HepG2 (cell line): ENCODE results near the gene KIAA0930. TPM values are rescaled to one million over a fixed set of nuclear protein-coding genes. Genes with fewer than 3 reads are reported as not detected.

ENCODE experiments used
- CCAR2 ChIP-seq: fragments of 200-400 bp; formaldehyde crosslinking; optimal IDR thresholded peaks from 2 replicates; pipeline ENCODE3; 2018; ENCODE audit warnings: low read depth, mild to moderate bottlenecking, low read length, moderate library complexity
- CCDC6 ChIP-seq: sonication (generic); formaldehyde crosslinking; IDR thresholded peaks from 2 replicates; pipeline ENCODE4 v1.8.1; 2022; ENCODE audit warnings: mild to moderate bottlenecking, missing genetic modification reagents, moderate library complexity
- FIP1L1 ChIP-seq: fragments of 200-400 bp; formaldehyde crosslinking; IDR thresholded peaks from 2 replicates; pipeline ENCODE4 v1.6.1; 2018; ENCODE audit warnings: low read depth, mild to moderate bottlenecking, low read length, moderate library complexity, borderline replicate concordance; ENCODE audit not compliant: insufficient read depth
- HIVEP1 ChIP-seq: sonication (generic); formaldehyde crosslinking; IDR thresholded peaks from 2 replicates; pipeline ENCODE4 v1.4.0; 2020; ENCODE audit warnings: mild to moderate bottlenecking, missing genetic modification reagents
- JUNB ChIP-seq: sonication (generic); formaldehyde crosslinking; IDR thresholded peaks from 2 replicates; pipeline ENCODE4 v1.8.0; 2022; ENCODE audit warnings: missing genetic modification reagents, mild to moderate bottlenecking, borderline replicate concordance
- KLF12 ChIP-seq: sonication (generic); formaldehyde crosslinking; IDR thresholded peaks from 2 replicates; pipeline ENCODE4 v1.4.0; 2020; ENCODE audit warnings: missing genetic modification reagents, borderline replicate concordance
- MATR3 ChIP-seq: sonication (generic); formaldehyde crosslinking; IDR thresholded peaks from 2 replicates; pipeline ENCODE4 v1.4.0; 2020; ENCODE audit warnings: missing genetic modification reagents
- MBD4 ChIP-seq: IDR thresholded peaks from 2 replicates; pipeline ENCODE4 v1.6.1; 2012; ENCODE audit warnings: low read length, inconsistent platforms, borderline replicate concordance
- NFKBIZ ChIP-seq: IDR thresholded peaks from 2 replicates; pipeline ENCODE4 v1.6.1; 2018; ENCODE audit warnings: missing genetic modification reagents, missing compliant biosample characterization
- PITX1 ChIP-seq: sonication (generic); formaldehyde crosslinking; IDR thresholded peaks from 2 replicates; pipeline ENCODE4 v1.5.1; 2020; ENCODE audit warnings: mild to moderate bottlenecking, missing genetic modification reagents
- SAP130 ChIP-seq: IDR thresholded peaks from 2 replicates; pipeline ENCODE4 v1.6.1; 2016; ENCODE audit warnings: low read depth
- SIX4 ChIP-seq: sonication (generic); formaldehyde crosslinking; IDR thresholded peaks from 2 replicates; pipeline ENCODE4 v1.4.0; 2020; ENCODE audit warnings: missing genetic modification reagents
- SP1 ChIP-seq, 2 experiments: fragments of 450-650 bp in 1 of 2; sonication (generic) in 1 of 2; formaldehyde crosslinking in 1 of 2; IDR thresholded peaks; 2 replicates each; pipeline versions ENCODE4 v1.4.0 to v1.6.1; 2016 to 2020; ENCODE audit warnings: missing genetic modification reagents in 1 of 2
- ZBTB7B ChIP-seq: sonication (generic); formaldehyde crosslinking; IDR thresholded peaks from 2 replicates; pipeline ENCODE4 v1.4.0; 2020; ENCODE audit warnings: missing genetic modification reagents
- ZMYM3 ChIP-seq: sonication (generic); formaldehyde crosslinking; IDR thresholded peaks from 2 replicates; pipeline ENCODE4 v1.5.1; 2020; ENCODE audit warnings: mild to moderate bottlenecking, missing genetic modification reagents
- ZNF225 ChIP-seq: sonication (generic); formaldehyde crosslinking; IDR thresholded peaks from 2 replicates; pipeline ENCODE4 v1.4.0; 2020; ENCODE audit warnings: mild to moderate bottlenecking, missing genetic modification reagents
- ZNF577 ChIP-seq: sonication (generic); formaldehyde crosslinking; IDR thresholded peaks from 2 replicates; pipeline ENCODE4 v1.4.0; 2020; ENCODE audit warnings: mild to moderate bottlenecking, low read depth, missing genetic modification reagents, borderline replicate concordance
- polyA plus RNA-seq, 8 experiments: library from polyadenylated mRNA; depleted of rRNA in 3 of 8; stranded (reverse) in 7 of 8; unstranded in 1 of 8; fragments of >200 nt; fragmentation: Illumina TruSeq in 4 of 8; extraction: Trizol in 4 of 8; gene quantifications; 2 replicates each; pipeline versions ENCODE4 v1.2.1 to v1.2.3, GENCODE V29; 2011 to 2016; ENCODE audit warnings: low read depth in 4 of 8, missing spikeins in 1 of 8, mixed read lengths in 1 of 8; ENCODE audit not compliant: insufficient read depth in 1 of 8
- total RNA-seq, 5 experiments: library from RNA; depleted of rRNA; stranded (reverse); fragments of >200 nt; fragmentation: Illumina TruSeq; extraction: Trizol; gene quantifications; 2 replicates each; pipeline ENCODE4 v1.2.3, GENCODE V29; 2016; ENCODE audit warnings: low read depth in 1 of 5
- TF ChIP-seq, protein P1 (sequence below): sonication (generic); formaldehyde crosslinking; IDR thresholded peaks from 2 replicates; pipeline ENCODE4 v1.5.1; 2020; ENCODE audit warnings: missing genetic modification reagents, mild to moderate bottlenecking, borderline replicate concordance
- TF ChIP-seq, protein P2 (sequence below): sonication (generic); formaldehyde crosslinking; IDR thresholded peaks from 2 replicates; pipeline ENCODE4 v1.8.0; 2022; ENCODE audit warnings: mild to moderate bottlenecking, missing genetic modification reagents
- TF ChIP-seq, protein P3 (sequence below): IDR thresholded peaks from 2 replicates; pipeline ENCODE4 v1.6.1; 2016; ENCODE audit warnings: mild to moderate bottlenecking, missing biosample characterization, missing genetic modification reagents
- TF ChIP-seq, protein P4 (sequence below): sonication (generic); formaldehyde crosslinking; conservative IDR thresholded peaks from 2 replicates; pipeline ENCODE4 v1.4.0; 2020; ENCODE audit warnings: missing genetic modification reagents
- TF ChIP-seq, protein P5 (sequence below): IDR thresholded peaks from 2 replicates; pipeline ENCODE4 v1.6.1; 2012; ENCODE audit warnings: low read depth, low read length, improper control_type of control experiment

The KIAA0930 gene
- total and polyA plus RNA-seq, 2 of the 13 experiments (the other 11 are each of a cell fraction or from before 2014, with no cell fraction given), result 27.0 to 38.2 TPM

DNA sequence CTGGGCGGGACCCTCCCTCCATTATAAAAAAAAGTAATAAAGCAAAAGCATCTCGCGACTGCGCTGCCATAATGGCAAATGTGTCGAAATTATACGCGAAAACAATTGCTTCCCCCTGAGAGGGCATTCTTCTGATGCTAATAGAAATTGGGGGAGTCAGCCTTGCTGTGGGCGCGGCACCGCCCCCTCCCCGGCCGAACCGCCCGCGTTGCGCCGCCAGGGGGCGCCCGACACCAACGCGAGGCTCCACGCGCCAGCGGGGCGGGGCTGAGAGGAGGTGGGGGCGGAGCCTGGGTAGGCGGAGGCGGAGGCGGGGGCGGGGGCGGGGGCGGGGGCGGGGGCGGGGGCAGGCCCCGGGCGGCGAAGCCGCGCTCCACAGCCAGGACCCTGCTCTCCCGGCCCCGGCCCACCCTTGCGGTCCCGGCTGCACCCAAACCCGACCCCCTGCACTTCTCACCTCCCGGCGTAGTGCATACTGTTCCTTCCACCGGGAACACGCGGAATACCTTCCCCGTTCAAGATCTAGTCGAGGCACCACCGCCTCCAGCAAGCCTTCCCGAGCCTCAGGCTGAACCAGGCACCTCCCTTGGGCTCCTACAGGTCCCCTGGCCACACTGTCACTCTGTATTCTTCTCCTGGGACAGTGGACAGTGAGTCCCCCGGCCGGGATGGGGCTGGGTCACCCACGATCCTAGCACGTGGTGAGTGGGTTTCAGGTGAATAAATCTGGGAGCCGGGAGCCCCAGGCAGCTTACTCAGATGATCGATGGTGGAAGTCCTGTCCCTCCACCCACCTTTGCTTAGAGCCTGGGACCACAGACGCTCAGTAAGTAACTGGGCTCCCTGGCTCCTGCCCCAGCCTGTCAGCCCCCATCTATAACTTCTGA, 28.5 kb upstream of the KIAA0930 start (continued):
- TF ChIP-seq, protein P1, sequence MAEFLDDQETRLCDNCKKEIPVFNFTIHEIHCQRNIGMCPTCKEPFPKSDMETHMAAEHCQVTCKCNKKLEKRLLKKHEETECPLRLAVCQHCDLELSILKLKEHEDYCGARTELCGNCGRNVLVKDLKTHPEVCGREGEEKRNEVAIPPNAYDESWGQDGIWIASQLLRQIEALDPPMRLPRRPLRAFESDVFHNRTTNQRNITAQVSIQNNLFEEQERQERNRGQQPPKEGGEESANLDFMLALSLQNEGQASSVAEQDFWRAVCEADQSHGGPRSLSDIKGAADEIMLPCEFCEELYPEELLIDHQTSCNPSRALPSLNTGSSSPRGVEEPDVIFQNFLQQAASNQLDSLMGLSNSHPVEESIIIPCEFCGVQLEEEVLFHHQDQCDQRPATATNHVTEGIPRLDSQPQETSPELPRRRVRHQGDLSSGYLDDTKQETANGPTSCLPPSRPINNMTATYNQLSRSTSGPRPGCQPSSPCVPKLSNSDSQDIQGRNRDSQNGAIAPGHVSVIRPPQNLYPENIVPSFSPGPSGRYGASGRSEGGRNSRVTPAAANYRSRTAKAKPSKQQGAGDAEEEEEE (CRISPR knock-in tag), result no peak
- TF ChIP-seq ZNF577 (CRISPR knock-in tag) (no peak), NFKBIZ (no peak), MATR3 (CRISPR knock-in tag) (no peak), MBD4 (no peak), SP1 (IDR thresholded peaks at IDR 0.05) (no peak), SP1 (CRISPR knock-in tag; IDR thresholded peaks at IDR 0.05) (peak; percentile 92), PITX1 (CRISPR knock-in tag) (no peak), SIX4 (CRISPR knock-in tag) (no peak), CCDC6 (peak; percentile 40; the same call in 1 of the 2 replicates), FIP1L1 (no peak), ZBTB7B (CRISPR knock-in tag) (0 out of 2 replicates have a peak, but pooled peaks have one; percentile 62), ZNF225 (peak; percentile 55; the same call in 1 of the 2 replicates), ZMYM3 (CRISPR knock-in tag) (peak; percentile 29; the same call in 1 of the 2 replicates), CCAR2 (no peak), SAP130 (CRISPR knock-in tag) (peak; percentile 39), JUNB (CRISPR knock-in tag) (no peak), KLF12 (peak; percentile 58; the same call in 1 of the 2 replicates), HIVEP1 (CRISPR knock-in tag) (peak; percentile 78; the same call in 1 of the 2 replicates)
- TF ChIP-seq, protein P2, sequence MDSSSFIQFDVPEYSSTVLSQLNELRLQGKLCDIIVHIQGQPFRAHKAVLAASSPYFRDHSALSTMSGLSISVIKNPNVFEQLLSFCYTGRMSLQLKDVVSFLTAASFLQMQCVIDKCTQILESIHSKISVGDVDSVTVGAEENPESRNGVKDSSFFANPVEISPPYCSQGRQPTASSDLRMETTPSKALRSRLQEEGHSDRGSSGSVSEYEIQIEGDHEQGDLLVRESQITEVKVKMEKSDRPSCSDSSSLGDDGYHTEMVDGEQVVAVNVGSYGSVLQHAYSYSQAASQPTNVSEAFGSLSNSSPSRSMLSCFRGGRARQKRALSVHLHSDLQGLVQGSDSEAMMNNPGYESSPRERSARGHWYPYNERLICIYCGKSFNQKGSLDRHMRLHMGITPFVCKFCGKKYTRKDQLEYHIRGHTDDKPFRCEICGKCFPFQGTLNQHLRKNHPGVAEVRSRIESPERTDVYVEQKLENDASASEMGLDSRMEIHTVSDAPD (CRISPR knock-in tag), result no peak
- TF ChIP-seq, protein P3, sequence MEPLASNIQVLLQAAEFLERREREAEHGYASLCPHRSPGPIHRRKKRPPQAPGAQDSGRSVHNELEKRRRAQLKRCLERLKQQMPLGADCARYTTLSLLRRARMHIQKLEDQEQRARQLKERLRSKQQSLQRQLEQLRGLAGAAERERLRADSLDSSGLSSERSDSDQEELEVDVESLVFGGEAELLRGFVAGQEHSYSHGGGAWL (CRISPR knock-in tag), result peak; percentile 74; the same call in 1 of the 2 replicates
- TF ChIP-seq, protein P4, sequence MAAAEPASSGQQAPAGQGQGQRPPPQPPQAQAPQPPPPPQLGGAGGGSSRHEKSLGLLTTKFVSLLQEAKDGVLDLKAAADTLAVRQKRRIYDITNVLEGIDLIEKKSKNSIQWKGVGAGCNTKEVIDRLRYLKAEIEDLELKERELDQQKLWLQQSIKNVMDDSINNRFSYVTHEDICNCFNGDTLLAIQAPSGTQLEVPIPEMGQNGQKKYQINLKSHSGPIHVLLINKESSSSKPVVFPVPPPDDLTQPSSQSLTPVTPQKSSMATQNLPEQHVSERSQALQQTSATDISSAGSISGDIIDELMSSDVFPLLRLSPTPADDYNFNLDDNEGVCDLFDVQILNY (CRISPR knock-in tag), result no peak
- TF ChIP-seq, protein P5, sequence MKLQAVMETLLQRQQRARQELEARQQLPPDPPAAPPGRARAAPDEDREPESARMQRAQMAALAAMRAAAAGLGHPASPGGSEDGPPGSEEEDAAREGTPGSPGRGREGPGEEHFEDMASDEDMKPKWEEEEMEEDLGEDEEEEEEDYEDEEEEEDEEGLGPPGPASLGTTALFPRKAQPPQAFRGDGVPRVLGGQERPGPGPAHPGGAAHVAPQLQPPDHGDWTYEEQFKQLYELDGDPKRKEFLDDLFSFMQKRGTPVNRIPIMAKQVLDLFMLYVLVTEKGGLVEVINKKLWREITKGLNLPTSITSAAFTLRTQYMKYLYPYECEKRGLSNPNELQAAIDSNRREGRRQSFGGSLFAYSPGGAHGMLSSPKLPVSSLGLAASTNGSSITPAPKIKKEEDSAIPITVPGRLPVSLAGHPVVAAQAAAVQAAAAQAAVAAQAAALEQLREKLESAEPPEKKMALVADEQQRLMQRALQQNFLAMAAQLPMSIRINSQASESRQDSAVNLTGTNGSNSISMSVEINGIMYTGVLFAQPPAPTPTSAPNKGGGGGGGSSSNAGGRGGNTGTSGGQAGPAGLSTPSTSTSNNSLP, result 0 out of 2 replicates have a peak, but pooled peaks have one; percentile 20
